ENCODE results near the gene SMOC2.
"Not testable (repeated sequence)": the region's sequence is repeated elsewhere in the genome, so short reads cannot be mapped to it uniquely, and the experiment has no call there.

The SMOC2 gene

DNA sequence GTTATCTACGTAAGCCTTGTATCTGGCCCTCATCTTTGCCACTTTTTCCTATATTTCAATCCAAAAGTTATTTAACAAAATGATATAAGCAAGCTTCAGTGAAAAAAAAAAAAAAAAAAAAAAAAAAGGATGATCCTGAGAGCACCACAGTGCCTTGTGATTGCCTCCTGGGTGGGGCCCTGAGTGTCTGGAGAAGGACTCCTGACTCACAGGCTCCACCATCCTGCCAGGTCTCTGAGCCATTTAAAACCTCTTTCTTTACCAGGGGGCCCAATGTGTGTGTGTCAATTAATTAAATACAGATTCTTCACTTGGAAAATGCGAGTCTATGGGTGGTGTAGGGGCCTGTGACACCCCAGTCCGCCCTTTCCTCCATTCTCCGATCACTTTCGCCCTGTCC lies 105.2 kb downstream of the SMOC2 start:
- DNase-seq = no peak

DNA sequence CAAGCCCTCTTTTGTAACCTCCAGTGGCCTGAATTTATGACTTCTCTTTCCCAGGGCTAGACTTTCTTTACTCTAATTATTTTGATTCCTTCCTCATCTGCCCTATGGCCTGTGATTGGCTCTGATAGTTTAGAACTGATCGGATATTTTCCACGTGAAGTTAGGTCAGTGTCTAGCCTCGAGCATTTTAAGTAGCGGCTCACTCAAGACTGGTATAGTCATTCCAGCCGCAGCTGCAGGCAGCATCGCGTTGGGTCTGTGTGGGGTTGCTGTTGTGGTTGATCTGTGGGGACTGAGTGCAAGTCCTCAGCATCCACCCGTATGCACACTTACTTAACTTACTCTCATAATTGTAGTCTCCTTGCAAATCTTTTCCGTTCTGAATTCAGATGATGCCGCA lies 105.7 kb downstream of the SMOC2 start:
- no peak for DNase-seq

DNA sequence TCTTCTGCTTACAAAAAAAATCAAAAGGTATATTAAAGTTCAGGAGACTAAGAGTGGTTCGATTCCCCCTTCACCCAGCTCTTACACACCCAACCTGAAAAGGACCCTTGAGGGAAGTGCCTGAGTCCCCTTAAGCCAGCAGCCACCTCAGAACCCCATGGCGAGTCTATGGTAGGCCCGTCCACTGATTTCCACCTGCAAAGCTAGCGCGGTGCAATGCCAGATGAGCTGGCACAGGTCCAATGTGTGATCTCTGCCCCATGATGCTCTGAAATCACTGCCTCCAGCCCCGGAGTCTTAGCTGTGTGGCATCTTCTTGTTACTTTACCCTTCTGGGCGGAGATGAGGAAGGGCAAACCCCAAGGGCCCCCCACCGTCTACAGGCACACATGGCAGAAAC lies 109.3 kb downstream of the SMOC2 start:
- DNase-seq = no peak

DNA sequence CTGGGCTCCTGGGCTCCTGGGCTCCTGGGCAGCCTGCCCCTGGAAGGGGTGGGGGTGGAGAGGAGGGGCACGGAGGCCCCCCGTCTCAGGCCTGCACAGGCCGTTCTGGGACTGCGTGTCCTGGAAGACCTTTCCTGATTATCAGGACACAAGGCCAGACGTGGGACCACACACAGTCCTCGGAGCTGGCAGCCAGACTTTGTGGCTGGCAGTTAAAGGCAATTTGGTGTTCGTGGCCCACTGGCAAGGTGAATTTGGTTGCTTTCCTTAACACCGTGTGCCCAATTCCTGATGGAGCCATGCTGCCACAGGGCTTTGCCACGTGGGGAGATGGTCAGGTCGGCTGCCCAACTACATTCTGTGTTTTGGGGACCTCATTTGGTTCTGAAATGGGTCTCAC lies 113.5 kb downstream of the SMOC2 start:
- no peak for DNase-seq

DNA sequence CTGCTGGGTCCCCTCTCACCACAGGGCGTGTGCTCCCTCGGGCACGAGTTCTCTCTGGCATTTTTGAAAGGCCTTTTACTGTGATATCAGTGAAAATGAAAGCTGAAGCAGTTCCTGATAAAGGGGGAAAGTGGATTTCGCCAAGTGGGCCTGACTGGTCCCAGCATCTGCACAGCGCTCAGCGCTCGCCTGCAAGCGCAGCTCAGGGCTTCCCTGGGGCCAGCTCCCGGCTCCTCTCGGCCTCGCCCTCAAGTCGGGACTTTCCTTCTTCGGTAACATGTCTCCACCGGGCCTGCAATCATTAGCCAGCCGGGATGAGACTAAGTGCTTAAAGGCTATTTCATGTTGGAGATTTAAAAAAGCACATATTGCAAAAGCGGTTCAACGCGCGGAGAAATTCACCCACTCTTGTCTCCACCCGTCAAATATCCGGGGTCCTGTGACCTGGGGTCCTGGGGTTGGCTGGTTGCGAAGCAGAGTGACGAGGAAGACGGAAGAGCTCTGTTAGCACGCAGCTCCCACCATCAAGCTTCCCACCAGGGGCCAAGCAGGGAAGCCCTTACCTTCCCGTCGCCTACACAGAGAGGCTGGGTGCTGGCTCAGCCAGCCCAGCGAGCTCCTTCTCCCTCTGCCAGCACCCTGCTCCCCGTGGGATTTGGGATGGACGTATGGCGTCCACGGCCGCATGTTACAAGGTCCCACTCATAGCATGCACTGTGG lies 114.1 kb downstream of the SMOC2 start:
- no peak for DNase-seq

DNA sequence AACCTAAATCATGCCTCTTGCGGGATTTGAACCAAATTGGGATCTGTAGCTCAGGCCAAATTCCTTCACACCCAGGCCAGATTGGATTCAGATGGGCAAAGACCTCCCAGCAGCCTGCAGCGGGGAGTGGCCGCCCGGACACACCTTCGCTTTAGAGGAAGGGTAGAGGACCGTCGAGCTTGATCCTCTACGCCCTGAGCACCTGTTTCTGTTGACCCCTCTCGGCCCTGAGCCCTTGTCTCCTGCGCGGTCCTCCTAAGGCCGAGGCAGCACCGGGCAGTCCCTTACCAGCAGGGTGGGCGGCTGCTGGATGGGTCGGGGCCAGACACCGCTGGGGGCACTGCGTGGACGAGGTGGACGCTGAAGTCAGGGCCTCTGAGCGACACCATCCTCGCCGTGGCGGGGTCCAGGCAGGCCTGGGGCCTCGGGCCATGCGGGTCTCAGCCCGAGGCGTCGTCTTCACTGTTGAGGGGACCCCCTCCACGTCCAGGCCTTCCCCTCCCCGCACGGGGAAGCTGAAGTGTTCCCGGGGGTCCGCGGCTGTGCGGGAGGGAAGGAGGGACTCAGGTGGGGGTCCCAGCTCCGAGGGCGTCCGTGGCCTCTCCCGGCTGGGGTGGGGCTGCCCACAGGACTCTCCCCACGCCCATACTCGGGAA lies 114.8 kb downstream of the SMOC2 start:
- no peak for DNase-seq

DNA sequence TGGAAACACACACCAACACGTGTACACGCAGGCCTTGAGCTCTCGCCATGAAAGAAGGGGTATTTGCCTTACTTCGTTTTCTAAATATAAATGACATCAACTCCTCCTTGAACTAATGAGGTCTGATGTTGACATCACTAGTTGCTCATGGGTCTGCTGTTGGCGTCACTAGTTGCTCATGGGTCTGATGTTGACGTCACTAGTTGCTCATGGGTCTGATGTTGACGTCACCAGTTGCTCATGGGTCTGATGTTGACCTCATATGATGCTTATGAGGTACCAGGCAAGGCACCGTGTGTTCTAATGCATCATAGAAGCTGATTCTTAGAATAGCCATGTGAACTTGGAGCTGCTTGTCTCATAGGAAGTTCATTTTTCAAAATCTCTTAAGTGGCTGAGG lies 116.5 kb downstream of the SMOC2 start:
- no peak for DNase-seq

DNA sequence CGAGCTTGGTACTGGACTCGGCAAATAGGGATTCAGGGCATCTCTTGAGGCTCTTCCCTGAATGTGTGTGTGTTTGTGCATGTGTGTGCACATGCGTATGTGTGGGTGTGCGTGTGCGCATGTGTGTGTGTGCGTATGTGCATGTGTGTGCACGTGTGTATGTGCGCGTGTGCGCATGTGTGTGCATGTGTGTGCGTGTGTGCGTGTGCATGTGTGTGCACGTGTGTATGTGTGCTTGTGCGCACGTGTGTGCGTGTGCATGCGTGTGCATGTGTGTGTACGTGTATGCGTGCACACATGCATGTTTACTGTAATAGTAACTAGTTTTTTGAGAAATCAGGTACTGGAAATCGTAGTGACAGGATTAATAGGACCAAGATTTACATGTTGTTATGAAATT lies 117.7 kb downstream of the SMOC2 start:
- DNase-seq = no peak

DNA sequence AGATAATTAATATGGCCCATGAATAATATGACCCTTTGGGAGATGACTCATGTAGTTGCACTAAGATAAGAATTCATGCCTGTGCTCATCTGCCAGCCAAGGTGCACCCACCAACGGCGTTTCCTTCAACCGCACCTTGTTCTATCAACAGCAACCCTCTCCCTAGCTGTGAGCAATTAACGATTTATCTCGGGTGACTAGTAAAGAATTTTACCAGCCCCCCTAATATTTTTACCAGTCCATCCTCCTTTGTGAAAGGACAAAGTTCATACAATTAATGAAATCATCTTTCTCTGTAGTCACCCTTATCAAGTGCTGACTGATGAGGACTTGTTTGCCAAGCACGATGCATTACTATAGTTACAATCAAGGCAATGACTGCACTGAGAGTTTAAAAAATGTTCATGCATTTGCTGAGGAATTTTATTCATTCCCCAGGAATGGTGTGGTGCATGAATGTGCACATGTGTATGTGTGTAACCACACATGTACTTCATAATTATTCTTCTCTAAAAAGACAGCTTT lies 118.7 kb downstream of the SMOC2 start:
- no peak for DNase-seq

DNA sequence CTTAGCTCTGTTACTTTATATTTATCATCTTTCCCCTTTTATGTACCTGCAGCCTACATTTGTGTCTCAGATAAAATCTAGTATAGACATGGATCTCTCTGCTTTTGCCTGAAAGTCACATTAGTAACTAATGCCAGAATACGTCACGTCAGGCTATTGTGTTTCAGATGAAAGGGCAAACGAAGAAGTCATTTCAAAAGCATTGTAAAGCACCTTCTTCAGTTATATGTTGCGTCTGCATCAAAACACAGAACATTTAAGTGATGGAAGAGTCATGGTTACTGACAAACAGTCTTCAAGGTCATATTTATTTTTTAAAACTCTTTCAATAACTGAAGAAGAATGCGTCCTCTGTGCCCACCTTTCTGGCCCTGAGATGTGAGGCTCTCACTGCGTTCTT lies 119.1 kb downstream of the SMOC2 start:
- DNase-seq = no peak

DNA sequence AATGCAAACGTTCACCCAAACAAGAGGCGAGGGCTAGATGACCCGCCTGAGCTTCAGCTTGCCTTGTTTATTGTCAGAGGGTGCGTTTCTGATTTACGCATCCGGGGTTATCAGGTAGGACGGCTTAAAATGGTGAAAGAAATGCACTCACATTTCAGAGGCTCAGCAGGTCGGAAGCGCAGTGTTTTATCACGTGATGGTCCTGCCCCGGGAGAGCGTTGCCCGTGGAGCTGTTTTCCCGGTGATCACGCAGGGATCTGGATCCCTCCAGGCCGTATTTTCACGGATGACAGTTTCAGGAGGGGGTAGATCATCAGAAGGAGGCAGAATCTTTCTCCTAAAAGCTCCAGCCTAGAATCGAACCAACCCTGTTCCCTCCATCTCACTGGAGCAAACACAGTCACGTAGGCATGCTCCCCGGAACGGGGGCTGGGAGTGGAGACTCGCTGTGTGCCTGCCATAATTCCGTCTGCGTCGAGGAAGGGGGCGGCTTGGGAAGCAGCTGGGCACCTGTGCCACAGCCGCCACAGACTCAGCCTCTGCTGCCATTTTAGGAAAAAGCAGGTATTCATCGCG lies 121.7 kb downstream of the SMOC2 start:
- no peak for DNase-seq

DNA sequence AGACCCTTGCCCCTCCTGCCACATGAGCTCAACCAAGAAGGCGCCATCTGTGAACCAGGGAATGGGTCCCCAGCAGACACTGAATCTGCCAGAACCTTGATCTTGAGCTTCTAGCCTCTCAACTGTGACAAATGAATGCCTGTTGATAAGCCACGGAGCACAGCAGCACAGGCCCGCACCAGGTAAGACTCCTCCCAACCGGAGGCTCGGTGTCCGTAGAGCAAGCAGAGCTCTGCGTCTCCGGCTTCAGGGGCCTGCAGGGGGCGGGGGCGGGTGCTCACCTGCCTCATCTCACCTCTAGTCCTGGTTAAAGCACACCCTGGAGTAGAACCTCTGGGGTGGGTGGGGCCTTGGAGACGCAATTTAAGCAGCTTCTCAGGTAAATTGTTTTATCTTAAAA lies 122.7 kb downstream of the SMOC2 start:
- DNase-seq = no peak

DNA sequence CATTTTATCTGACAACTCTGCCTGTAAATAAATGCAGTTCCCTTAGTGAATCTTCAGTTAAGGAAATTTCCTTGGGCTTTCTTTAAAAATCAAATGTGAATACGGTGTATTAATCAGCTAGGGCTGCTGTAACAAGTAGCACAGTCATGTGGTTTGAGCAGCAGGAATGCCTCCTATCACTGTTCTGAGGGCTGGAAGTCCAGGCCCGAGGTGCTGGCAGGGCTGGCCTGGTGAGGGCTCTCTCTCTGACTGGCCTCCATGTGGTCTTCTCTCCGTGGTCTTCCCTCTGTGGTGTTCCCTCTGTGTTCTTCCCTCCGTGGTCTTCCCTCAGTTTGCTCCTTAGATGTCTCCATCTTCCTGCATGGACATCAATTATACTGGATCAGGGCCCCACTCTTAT lies 124.1 kb downstream of the SMOC2 start:
- no peak for DNase-seq

DNA sequence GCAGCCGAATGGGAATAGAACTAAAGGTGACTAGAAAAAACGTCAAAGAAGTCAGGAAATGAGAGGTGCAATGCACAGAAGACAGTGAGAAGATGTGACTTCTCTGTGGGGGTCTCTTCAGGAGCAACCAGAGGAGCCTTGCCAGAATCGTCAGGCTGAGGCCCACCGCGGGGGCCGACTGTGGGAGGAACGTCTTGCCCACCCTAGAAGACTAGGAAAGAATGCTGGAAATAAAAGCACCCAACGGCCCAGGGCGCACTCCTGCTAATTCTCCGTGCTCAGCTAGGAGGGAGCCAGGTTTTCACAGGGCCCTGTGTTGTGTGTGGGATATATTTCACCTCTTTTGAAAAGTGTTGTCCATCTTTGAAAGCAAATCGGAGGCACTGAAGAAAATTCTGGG lies 129.2 kb downstream of the SMOC2 start:
- no peak for DNase-seq

DNA sequence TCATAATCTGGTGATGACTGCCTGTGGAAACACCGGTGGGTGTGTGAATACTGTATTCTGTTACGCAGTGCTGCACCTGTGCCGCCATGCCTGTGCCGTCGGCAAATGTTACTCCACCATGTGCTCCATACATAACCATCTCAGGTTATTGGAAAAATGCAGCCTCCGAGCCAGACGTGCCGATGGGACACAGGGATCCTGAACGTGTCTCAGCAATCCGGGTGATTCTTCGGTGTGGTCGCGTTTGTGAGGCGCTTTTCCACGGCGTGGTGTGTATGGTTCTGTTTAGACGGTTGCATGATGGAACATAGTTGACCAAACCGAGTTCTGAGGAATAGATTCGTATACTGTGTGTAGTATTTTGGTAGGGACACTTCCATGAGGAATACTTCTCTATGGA lies 130.3 kb downstream of the SMOC2 start:
- DNase-seq = no peak

DNA sequence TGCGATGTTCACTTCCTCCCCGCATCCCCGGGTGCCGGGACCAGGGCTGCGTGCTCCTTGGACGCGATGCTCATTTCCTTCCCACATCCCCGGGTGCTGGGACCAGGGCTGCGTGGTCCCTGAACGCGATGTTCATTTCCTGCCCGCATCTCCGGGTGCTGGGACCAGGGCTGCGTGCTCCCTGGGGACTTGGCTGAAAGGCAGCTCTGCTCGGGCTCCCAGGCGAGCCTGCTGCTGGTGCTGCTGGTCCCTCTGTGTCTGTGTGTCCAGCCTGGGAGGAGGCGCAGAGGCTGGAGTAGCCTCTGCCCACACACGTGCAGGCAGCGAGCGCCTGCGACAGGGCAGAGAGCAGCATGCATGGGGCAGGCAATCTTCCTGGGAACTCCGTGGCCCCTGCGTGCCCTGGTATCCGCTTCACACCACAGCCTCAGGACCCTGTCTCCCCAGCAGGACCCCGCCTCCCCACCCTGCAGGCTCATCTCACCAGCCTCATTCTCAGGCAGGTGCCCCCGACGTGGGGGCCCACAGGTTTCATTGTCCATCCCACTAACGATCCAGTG lies 132.4 kb downstream of the SMOC2 start:
- DNase-seq = not testable (repeated sequence)

DNA sequence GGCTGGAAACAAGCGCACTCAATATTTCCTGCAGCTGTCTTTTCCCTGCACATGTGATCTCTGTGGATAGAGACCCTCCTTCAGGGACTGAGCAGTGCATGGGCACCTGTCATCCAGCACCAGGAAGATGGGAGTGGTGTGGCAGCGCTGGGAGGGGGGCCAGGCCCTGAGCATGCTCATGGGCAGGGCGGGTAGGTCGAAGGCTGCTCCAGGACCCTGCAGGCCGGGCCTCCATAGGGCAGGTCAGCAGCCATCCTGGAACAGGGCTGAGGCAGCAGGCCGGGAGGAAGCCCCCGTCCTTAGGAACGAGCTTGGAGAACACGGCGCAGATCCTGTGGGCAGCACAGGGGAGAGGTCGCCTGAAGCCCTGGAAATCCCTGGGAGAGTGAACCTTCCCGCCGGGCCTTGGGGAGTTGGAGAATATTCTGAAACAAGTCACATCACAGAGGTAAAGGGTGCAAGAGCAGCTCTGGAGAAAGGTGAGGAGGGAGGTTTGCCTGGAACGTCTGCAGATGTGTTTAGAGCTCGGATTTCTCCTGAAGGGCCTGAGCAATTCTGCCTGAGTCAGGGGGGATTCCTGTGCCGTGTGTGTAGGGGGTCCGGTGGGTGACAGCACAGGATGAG lies 133.2 kb downstream of the SMOC2 start:
- no peak for DNase-seq

DNA sequence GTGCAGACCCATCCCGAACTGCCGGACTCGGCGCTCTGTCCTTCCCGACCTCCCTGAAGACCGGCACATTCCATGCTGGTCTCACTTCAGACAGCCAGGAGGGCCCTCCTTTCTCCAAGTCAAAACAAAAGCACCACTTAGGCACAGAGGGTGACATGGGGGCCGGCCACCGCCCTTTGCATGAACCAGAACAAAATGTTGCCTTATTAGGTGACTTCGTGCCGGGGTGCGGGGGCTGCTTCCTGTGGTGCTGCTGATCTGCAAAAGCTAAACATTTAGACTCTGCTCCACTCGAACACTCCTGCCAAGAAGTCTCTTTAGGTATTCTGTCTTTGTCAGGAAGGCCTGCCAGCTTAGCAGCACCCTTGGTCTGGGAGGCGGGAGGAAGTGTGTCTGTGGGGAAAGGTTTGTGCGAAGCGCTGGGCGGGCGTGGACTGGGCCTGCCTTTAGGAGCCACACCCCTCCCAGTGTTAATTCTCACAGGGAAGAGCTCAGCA lies 133.8 kb downstream of the SMOC2 start:
- DNase-seq = no peak

DNA sequence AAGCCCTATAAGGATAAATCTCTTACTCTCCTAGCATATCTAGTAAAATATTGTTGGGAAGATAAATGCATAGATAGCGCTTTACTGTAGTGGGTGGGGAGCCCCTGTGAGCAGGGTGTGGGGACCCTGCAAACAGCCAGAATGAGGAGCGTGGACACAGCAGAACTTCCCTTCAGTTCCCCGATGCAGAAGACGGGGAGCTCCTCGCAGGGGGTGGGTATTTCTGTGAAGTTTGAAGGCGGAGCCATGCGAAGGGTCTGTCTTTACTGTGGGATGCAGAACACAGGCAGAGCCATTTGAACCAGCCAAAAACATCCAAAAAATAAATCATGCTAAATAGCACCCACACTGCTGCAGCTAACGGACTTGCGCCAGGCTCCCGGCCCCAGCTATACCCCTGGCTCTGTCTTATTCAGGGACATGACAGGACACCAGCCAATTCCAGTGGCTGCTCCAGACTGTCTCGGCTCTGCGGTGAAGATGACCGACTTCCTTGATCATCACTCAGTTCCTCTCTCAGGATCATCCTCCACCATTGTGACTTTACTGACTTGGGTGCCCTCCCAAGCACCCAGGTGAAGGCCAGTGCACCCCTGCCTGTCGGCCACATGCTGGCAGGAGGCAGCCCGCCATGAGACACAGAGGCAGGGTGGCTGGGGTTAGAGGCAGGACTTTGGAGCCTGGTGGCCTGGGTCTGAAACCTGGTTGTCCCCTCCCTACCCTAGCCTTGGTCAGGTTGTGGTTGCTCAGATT lies 134.5 kb downstream of the SMOC2 start:
- DNase-seq = no peak

DNA sequence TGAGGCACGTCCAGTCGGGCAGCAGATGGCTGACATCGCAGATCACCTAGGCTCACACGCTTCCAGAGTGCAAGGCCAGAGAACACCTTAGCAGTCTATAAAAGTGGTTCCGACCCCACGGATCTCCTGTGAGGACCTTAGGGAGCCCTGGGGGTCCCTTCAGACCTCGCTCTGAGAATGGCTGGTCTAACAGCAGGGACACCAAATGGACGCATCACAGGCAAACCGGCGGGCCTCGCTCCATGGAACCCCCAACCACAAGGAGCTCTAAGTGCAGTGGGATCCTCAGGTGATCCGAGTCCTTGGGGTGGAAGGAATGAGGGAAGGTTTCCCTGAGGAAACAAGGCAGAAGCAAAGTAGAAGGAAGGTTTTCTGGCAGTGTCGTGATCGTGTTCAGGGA lies 135.4 kb downstream of the SMOC2 start:
- DNase-seq = no peak

DNA sequence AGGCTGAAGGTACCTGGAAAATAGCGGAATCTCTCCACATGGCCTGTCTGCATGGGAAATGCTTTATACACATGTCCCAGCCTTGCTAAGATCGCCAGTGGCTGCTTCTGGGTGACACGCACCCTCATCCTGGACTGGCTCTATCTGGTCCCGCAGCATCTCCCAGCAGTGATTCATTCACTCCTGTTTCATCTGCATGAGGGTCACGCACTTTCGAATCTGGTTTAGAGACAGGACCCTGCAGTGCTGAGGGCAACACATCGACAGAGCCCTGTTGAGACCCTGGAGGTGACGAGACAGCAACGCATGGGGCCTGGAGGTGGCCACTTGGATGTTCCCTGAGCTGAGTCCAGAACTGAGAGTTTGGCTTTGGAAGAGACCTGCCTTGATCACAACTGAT lies 136.5 kb downstream of the SMOC2 start:
- DNase-seq = no peak

DNA sequence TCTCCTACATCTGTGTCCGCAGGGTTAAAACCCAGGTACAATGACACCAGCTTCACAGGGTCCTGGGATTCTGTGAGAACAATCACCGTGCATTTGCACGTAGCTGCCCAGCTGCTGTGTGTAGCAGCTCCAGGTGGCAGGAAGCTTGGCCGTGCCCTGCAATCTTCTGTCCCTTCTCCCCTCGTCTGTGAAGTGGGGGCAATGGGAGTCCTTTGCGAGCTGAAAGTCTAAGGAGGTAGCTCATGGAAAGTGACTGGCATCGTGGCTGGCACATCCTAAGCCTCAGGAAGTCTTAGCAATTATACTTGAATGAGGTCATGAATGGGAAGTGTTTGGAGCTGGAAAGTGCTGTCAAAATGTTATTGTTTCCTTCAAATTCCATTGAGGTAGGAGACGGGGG lies 137.1 kb downstream of the SMOC2 start:
- DNase-seq = no peak

DNA sequence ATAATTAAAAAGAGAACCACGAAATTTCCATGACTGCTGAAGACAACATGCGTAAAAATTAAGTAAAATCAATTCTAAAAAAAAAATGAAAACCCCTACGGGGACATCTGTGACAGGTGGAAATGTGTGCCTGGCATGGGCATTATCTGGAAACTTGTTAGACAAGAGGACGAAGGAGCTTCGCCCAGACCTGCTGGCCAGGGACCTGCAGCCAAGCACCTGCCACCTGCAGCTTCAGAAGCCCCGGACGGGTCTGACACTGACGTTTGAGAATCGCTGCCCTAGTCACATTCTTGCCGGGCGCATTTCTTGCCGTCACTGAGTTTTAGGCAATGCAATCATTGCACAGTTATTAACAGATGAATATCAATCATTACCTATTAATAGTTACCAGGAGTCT lies 140.3 kb downstream of the SMOC2 start:
- no peak for DNase-seq
